ENCODE results near the gene CAMK1D.

CAMK1D gene

DNA sequence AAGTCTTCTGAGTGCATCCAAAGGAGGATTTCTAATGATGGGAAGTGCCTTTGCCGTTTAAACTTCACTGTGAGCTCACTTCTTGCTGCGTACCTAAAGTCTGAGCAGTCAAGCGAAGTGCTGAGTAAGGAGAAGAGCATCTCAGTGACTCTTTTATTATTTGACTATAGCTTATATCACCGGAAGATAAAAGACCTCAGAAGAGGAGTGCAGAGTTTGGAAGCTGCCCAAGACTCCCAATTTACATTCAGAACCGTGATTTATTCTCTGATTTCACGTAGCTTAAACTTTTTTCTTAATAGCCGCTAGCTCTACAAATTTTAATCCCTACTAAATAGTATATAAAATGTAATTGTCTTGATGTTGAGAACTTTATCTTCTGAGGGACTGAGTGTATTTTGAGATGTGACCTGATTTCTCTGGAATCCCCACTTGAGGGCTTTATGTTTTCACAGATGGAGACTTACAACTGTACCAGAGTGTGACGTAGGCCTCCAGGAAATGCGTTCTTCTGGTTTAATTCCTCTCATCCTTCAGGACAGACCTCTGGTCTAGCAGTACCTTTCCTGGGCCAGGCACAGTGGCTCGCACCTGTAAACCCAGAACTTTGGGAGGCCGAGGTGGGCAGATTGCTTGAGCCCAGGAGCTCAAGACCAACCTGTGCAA, 51.1 kb downstream of the CAMK1D start:
- TF ChIP-seq EZH2phosphoT487 (IDR thresholded peaks at IDR 0.05; ENCODE audit: low read length): no peak
- TF ChIP-seq EZH2 (optimal IDR thresholded peaks at IDR 0.05; ENCODE audit: low read depth, low read length): no peak
- TF ChIP-seq, protein P1, sequence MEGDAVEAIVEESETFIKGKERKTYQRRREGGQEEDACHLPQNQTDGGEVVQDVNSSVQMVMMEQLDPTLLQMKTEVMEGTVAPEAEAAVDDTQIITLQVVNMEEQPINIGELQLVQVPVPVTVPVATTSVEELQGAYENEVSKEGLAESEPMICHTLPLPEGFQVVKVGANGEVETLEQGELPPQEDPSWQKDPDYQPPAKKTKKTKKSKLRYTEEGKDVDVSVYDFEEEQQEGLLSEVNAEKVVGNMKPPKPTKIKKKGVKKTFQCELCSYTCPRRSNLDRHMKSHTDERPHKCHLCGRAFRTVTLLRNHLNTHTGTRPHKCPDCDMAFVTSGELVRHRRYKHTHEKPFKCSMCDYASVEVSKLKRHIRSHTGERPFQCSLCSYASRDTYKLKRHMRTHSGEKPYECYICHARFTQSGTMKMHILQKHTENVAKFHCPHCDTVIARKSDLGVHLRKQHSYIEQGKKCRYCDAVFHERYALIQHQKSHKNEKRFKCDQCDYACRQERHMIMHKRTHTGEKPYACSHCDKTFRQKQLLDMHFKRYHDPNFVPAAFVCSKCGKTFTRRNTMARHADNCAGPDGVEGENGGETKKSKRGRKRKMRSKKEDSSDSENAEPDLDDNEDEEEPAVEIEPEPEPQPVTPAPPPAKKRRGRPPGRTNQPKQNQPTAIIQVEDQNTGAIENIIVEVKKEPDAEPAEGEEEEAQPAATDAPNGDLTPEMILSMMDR (IDR thresholded peaks at IDR 0.05; ENCODE audit: low read length): no peak
- no peak overlapping the region for H3K27ac ChIP-seq (ENCODE audit: low read length)
- no peaks in the 10 kb centered on the region for H3F3A ChIP-seq (ENCODE audit: insufficient read depth, low read length)
- H3K4me1 ChIP-seq (ENCODE audit: low read length): peaks cover 13% of the 10 kb centered on the region
- DNase-seq: no peak
- H3K36me3 ChIP-seq (replicated peaks; ENCODE audit: insufficient read depth, low read length): no peaks in the 10 kb centered on the region
- no peaks in the 10 kb centered on the region for H3K9me2 ChIP-seq (replicated peaks; ENCODE audit: insufficient read depth, low read length)
- H3K79me2 ChIP-seq (ENCODE audit: low read length): peaks cover 57% of the 10 kb centered on the region
- no peaks in the 10 kb centered on the region for H4K20me1 ChIP-seq (ENCODE audit: insufficient read depth, low read length)
- no peak overlapping the region for H3K4me2 ChIP-seq (ENCODE audit: low read depth, low read length)
- no peaks in the 10 kb centered on the region for H3K9me3 ChIP-seq (replicated peaks; ENCODE audit: insufficient read depth, low read length)
- H3K27me3 ChIP-seq (replicated peaks; ENCODE audit: insufficient read depth, low read length): no peaks in the 10 kb centered on the region
- H3K9ac ChIP-seq (ENCODE audit: low read length): no peak overlapping the region
- no peak overlapping the region for H2AFZ ChIP-seq (ENCODE audit: low read length)
- H3K4me3 ChIP-seq (ENCODE audit: low read length): no peak overlapping the region

DNA sequence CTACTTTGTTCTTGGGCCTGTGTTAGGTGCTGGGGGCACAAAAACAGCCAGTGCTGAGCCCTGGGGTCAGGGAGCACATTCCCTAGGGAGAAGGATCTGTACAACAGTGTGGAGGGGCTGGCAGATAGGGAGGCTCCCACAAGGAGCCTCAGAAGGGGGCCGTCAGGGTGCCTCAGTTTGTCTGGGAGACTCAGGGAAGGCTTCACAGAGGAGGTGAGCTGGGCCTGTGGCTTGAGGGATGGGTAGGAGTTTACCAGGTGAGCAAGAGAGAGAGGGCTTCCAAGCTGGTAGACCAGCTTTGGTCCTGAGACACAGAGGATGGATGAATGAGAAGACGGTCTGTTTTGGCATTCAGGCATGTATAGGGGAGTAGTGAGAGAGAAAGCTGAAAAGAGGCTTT, 52.1 kb downstream of the CAMK1D start:
- H3K27me3 ChIP-seq (replicated peaks; ENCODE audit: insufficient read depth, low read length): no peaks in the 10 kb centered on the region
- TF ChIP-seq, protein P1 (IDR thresholded peaks at IDR 0.05; ENCODE audit: low read length): no peak
- no peak for TF ChIP-seq EZH2phosphoT487 (IDR thresholded peaks at IDR 0.05; ENCODE audit: low read length)
- TF ChIP-seq EZH2 (optimal IDR thresholded peaks at IDR 0.05; ENCODE audit: low read depth, low read length): no peak
- peaks cover 58% of the 10 kb centered on the region for H3K79me2 ChIP-seq (ENCODE audit: low read length)
- no peak overlapping the region for H2AFZ ChIP-seq (ENCODE audit: low read length)
- H3K9me3 ChIP-seq (replicated peaks; ENCODE audit: insufficient read depth, low read length): no peaks in the 10 kb centered on the region
- H3K4me1 ChIP-seq (ENCODE audit: low read length): peaks cover 14% of the 10 kb centered on the region
- H3K36me3 ChIP-seq (replicated peaks; ENCODE audit: insufficient read depth, low read length): no peaks in the 10 kb centered on the region
- no peaks in the 10 kb centered on the region for H4K20me1 ChIP-seq (ENCODE audit: insufficient read depth, low read length)
- no peak overlapping the region for H3K4me2 ChIP-seq (ENCODE audit: low read depth, low read length)
- no peak overlapping the region for H3K4me3 ChIP-seq (ENCODE audit: low read length)
- H3K27ac ChIP-seq (ENCODE audit: low read length): no peak overlapping the region
- no peak for DNase-seq
- H3F3A ChIP-seq (ENCODE audit: insufficient read depth, low read length): no peaks in the 10 kb centered on the region
- H3K9ac ChIP-seq (ENCODE audit: low read length): no peak overlapping the region
- H3K9me2 ChIP-seq (replicated peaks; ENCODE audit: insufficient read depth, low read length): no peaks in the 10 kb centered on the region

DNA sequence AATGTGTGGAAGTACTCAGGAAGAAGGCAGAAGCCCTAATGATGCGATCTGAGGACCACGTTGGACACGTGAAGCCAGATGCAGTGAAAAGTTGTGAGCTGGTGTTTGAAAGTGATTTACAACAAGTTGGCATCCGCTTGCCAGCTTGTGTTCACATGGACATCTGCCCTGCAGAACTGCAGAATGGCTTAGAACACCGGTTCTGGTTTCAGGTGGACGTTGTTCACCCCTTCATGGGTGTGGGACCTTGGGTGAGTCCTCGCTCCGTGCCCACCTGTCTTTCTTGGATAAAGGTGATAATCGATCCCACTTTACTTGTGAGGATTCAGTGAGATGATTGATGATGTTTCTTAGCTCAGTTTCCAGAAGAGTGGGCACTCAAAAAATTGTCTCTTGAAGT, 53.8 kb downstream of the CAMK1D start:
- no peak for DNase-seq
- Histone ChIP-seq H3K36me3 (replicated peaks; ENCODE audit: insufficient read depth, low read length) (no peaks in the 10 kb centered on the region), H3K4me2 (ENCODE audit: low read depth, low read length) (no peak overlapping the region), H3K79me2 (ENCODE audit: low read length) (peaks cover 55% of the 10 kb centered on the region; the same call in 1 of the 2 replicates), H3K27me3 (replicated peaks; ENCODE audit: insufficient read depth, low read length) (no peaks in the 10 kb centered on the region), H3K4me1 (ENCODE audit: low read length) (peaks cover 14% of the 10 kb centered on the region), H3K4me3 (ENCODE audit: low read length) (no peak overlapping the region), H3K9me2 (replicated peaks; ENCODE audit: insufficient read depth, low read length) (no peaks in the 10 kb centered on the region), H2AFZ (ENCODE audit: low read length) (no peak overlapping the region), H3K27ac (ENCODE audit: low read length) (no peak overlapping the region), H4K20me1 (ENCODE audit: insufficient read depth, low read length) (no peaks in the 10 kb centered on the region), H3K9ac (ENCODE audit: low read length) (no peak overlapping the region), H3F3A (ENCODE audit: insufficient read depth, low read length) (no peaks in the 10 kb centered on the region), H3K9me3 (replicated peaks; ENCODE audit: insufficient read depth, low read length) (no peaks in the 10 kb centered on the region)
- TF ChIP-seq, protein P1 (IDR thresholded peaks at IDR 0.05; ENCODE audit: low read length): no peak
- TF ChIP-seq EZH2 (optimal IDR thresholded peaks at IDR 0.05; ENCODE audit: low read depth, low read length): no peak
- TF ChIP-seq EZH2phosphoT487 (IDR thresholded peaks at IDR 0.05; ENCODE audit: low read length): no peak
